Pancreas (tissue), 10 donors: ENCODE measurements around the gene KRTAP4-2. TPM values are rescaled to one million over a fixed set of nuclear protein-coding genes. Genes with fewer than 3 reads are reported as not detected.
"Not testable (repeated sequence)": the region's sequence is repeated elsewhere in the genome, so short reads cannot be mapped to it uniquely, and the experiment has no call there.

Experiments
- ATAC-seq, 4 donors: fragments of 200-7000 bp; cut with Tn5 transposase; one replicate each; pipeline versions ENCODE4 v1.8.0 to v1.9.1; 2020; ENCODE audit warnings: mild to moderate bottlenecking in 4 of 4, moderate library complexity in 4 of 4
- DNase-seq, 6 donors: peaks; one replicate each; pipeline ENCODE4 v3.0.0-alpha.2; 2020
- FAIRE-seq: peaks from 2 replicates; lab custom pipeline; 2012; peaks lifted over from hg19 to GRCh38; lab: Jason Lieb, UNC
- H3K27ac ChIP-seq, 4 donors: fragments of 200-600 bp; sonication (generic); 1 replicate in 3 of 4; 2 replicates in 1 of 4; pipeline versions ENCODE4 v1.5.0 to v1.8.0; 2020
- H3K27me3 ChIP-seq, 4 donors: fragments of 200-600 bp; one replicate each; pipeline ENCODE4 v1.8.0; 2021
- H3K36me3 ChIP-seq, 3 donors: fragments of 200-600 bp; sonication (generic) in 1 of 3; one replicate each; pipeline versions ENCODE4 v1.5.0 to v1.8.0; 2020 to 2021
- H3K4me1 ChIP-seq, 3 donors: fragments of 200-600 bp; one replicate each; pipeline ENCODE4 v1.8.0; 2021
- H3K4me3 ChIP-seq, 4 donors: fragments of 200-600 bp; sonication (generic) in 2 of 4; one replicate each; pipeline versions ENCODE4 v1.5.0 to v1.8.0; 2020 to 2021
- H3K9me3 ChIP-seq, 4 donors: fragments of 200-600 bp; one replicate each; pipeline ENCODE4 v1.8.0; 2021
- WGBS, 2 donors: extraction: QIAGEN DNeasy Blood & Tissue Kit; methylation state at CpG; one replicate each; pipeline ENCODE4 v1.1.7; 2013; 5-methylcytosine and 5-hydroxymethylcytosine counted together
- intact Hi-C, 3 donors: fragments of 100-400 bp; cut with DNase I; formaldehyde crosslinking; loops; one replicate each; pipeline versions ENCODE4 v1.11.1 to v1.14.2; 2022
- polyA plus RNA-seq, 2 donors: library from polyadenylated mRNA; stranded (reverse); fragments of 200-250 nt; gene quantifications; one replicate each; pipeline ENCODE4 v1.2.3, GENCODE V29; 2013
- total RNA-seq, 6 donors: library from RNA; stranded (reverse); fragmentation: NEBNext Ultra II Directional in 4 of 6; extraction: Animal tissue kit (Norgen Biotek cat#: 25700) in 4 of 6; gene quantifications; one replicate each; pipeline versions ENCODE4 v1.2.1 to v1.2.4, GENCODE V29; 2021 to 2023
- TF ChIP-seq, protein P1 (sequence below), 4 donors: fragments of 200-600 bp; sonication (generic) in 3 of 4; IDR thresholded peaks; one replicate each; pipeline versions ENCODE4 v1.5.0 to v1.8.0; 2021; ENCODE audit warnings: antibody characterized with exemption in 4 of 4
- donor health status: healthy with polysubstance abuse.
- donor health status: DM: no; HTN: no; CAD: no; lungs with moderate emphysema.
- donor health status: DM: no; HTN: no; CAD: no.
- donor health status: control.
- donor health status: control.
- donor health status: Bipolar disorder and iron deficiency.
- donor health status: DM: yes; HTN: yes; CAD: no.
- donor health status: DM: no; HTN: no; CAD: no.
- donor health status: DM: no; HTN: no; CAD: no.
- donor health status: DM: yes; HTN: yes; CAD: no.

KRTAP4-2 gene
- total and polyA plus RNA-seq, 8 donors, result not detected

DNA sequence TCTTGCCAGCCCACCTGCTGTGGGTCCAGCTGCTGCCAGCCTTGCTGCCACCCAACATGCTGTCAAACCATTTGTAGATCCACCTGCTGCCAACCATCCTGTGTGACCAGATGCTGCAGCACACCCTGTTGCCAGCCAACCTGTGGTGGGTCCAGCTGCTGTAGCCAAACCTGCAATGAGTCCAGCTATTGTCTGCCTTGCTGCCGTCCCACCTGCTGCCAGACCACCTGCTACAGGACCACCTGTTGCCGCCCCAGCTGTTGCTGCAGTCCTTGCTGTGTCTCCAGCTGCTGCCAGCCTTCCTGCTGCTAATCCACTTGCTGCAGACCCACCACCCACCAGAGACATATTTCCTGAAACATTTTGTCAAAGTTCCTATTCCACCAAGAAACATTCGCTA, 12.3 kb upstream of the KRTAP4-2 start:
- no peak for DNase-seq
- no peaks in the 10 kb centered on the region for H3K9me3 ChIP-seq
- 66 to 67% methylated on average over 3 of the region's 3 CpGs for WGBS, 2 donors
- no peak for ATAC-seq
- TF ChIP-seq, protein P1, sequence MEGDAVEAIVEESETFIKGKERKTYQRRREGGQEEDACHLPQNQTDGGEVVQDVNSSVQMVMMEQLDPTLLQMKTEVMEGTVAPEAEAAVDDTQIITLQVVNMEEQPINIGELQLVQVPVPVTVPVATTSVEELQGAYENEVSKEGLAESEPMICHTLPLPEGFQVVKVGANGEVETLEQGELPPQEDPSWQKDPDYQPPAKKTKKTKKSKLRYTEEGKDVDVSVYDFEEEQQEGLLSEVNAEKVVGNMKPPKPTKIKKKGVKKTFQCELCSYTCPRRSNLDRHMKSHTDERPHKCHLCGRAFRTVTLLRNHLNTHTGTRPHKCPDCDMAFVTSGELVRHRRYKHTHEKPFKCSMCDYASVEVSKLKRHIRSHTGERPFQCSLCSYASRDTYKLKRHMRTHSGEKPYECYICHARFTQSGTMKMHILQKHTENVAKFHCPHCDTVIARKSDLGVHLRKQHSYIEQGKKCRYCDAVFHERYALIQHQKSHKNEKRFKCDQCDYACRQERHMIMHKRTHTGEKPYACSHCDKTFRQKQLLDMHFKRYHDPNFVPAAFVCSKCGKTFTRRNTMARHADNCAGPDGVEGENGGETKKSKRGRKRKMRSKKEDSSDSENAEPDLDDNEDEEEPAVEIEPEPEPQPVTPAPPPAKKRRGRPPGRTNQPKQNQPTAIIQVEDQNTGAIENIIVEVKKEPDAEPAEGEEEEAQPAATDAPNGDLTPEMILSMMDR (IDR thresholded peaks at IDR 0.05), result no peak
- FAIRE-seq, result no peak
- H3K27ac ChIP-seq, result no peak overlapping the region
- intact Hi-C loops, result no loop called here
- H3K4me1 ChIP-seq, result no peaks in the 10 kb centered on the region
- no peaks in the 10 kb centered on the region for H3K36me3 ChIP-seq
- no peak overlapping the region for H3K4me3 ChIP-seq
- H3K27me3 ChIP-seq, result no peaks in the 10 kb centered on the region

DNA sequence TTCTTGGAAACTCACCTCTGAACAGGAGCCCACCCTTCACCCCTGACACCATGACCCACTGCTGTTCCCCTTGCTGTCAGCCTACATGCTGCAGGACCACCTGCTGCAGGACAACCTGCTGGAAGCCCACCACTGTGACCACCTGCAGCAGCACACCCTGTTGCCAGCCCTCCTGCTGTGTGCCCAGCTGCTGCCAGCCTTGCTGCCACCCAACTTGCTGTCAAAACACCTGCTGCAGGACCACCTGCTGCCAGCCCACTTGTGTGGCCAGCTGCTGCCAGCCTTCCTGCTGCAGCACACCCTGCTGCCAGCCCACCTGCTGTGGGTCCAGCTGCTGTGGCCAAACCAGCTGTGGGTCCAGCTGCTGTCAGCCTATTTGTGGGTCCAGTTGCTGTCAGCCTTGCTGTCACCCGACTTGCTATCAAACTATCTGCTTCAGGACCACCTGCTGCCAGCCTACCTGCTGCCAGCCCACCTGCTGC, 11.9 kb upstream of the KRTAP4-2 start, which contains the start of gene KRTAP9-1:
Gene KRTAP9-1 (plus strand): TSS at position 51 of the 482 bp plus-strand sequence. CDS start 0 bp downstream, at position 51.
- H3K4me1 ChIP-seq, H3K27ac ChIP-seq, H3K27me3 ChIP-seq, ATAC-seq, H3K36me3 ChIP-seq, H3K4me3 ChIP-seq, intact Hi-C loops, DNase-seq, H3K9me3 ChIP-seq, FAIRE-seq: not testable (repeated sequence)
- 56 to 64% methylated on average over 1 of the region's 1 CpG for WGBS, 2 donors

DNA sequence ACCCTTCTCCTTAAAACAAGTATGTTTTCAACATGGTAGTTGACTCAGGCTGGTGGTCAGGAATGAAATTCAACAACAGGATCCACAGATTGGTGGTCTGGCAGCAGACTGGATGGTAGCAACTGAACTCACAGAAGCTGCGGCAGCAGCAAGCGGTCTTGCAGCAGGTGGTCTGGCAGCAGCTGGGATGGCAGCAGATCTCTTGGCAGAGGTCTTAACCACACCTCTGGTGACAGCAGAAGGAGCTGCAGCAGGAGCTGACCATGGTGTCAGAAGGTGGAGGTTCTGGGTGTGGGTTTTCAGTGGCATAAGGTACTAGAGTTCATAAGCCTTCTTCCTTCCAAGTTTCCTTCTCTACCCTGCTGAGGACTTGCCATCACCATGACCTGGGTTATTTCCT, 8.9 kb upstream of the KRTAP4-2 start:
- Histone ChIP-seq H3K27ac (no peak overlapping the region), H3K36me3 (no peaks in the 10 kb centered on the region), H3K27me3 (no peaks in the 10 kb centered on the region), H3K9me3 (no peaks in the 10 kb centered on the region), H3K4me1 (no peaks in the 10 kb centered on the region), H3K4me3 (no peak overlapping the region)
- DNase-seq (no peak), FAIRE-seq (no peak), ATAC-seq (no peak)
- 66 to 70% methylated on average over 2 of the region's 2 CpGs for WGBS, 2 donors
- intact Hi-C loops, result no loop called here
- TF ChIP-seq, protein P1 (IDR thresholded peaks at IDR 0.05), result no peak

DNA sequence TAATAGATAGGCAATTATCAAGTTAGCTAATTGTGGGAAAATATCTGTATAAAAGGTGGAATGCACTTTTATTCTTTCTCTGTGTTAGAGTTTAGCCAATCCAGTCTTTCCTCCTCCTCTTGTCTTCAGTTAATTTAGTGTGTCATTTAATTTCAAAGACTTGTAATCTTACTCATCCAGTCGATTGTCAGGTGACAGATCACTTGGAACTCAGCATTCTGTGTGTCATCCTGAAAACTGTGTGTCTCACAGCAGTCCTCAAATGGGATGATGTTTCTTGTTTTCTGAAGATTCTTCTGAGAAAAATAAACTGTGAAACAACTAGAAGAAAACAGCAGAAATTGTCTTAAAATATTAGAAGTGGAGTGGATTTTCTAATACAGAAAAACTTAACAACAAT, 7.0 kb upstream of the KRTAP4-2 start:
- no peaks in the 10 kb centered on the region for H3K36me3 ChIP-seq
- DNase-seq (no peak), FAIRE-seq (no peak), ATAC-seq (no peak)
- no peaks in the 10 kb centered on the region for H3K27me3 ChIP-seq
- H3K9me3 ChIP-seq, result no peaks in the 10 kb centered on the region
- TF ChIP-seq, protein P1 (IDR thresholded peaks at IDR 0.05), result no peak
- WGBS, 2 donors, result 25 to 26% methylated on average over 1 of the region's 1 CpG
- intact Hi-C loops, result no loop called here
- H3K4me3 ChIP-seq, result no peak overlapping the region
- H3K27ac ChIP-seq, result no peak overlapping the region
- H3K4me1 ChIP-seq, result no peaks in the 10 kb centered on the region

DNA sequence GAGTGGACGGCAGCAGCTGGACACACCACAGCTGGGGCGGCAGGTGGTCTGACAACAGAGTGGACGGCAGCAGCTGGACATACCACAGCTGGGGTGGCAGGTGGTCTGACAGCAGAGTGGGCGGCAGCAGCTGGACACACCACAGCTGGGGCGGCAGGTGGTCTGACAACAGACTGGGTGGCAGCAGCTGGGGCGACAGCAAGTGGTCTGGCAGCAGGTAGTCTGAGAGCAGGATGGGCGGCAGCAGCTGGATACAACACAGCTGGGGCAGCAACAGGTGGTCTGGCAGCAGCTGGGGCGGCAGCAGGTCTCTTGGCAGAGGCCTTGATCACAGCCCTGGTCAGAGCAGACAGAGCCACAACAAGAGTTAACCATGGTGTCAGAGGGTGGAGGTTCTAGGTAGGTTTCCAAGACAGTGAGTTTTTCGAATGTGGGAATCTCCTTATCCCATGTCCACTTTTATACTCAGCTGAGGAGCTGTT, 6.5 kb upstream of the KRTAP4-2 start, which contains the start of gene KRTAP4-1:
Gene KRTAP4-1 (minus strand): TSS at position 432 of the 482 bp plus-strand sequence. CDS start 57 bp downstream, at position 375.
- TF ChIP-seq, protein P1 (IDR thresholded peaks at IDR 0.05), result no peak
- no peaks in the 10 kb centered on the region for H3K27me3 ChIP-seq
- intact Hi-C loops, result no loop called here
- no peak within 1 kb of the TSS for H3K4me3 ChIP-seq
- no peaks in the 10 kb centered on the region for H3K9me3 ChIP-seq
- WGBS, 2 donors, result 52 to 54% methylated on average over 7 to 9 of the region's 9 CpGs
- H3K4me1 ChIP-seq, result no peaks in the 10 kb centered on the region
- no peak within 1 kb of the TSS for H3K27ac ChIP-seq
- FAIRE-seq (no peak), ATAC-seq (no peak), DNase-seq (peak in 1 of 6 donors; percentile 29)
- no peaks in the 10 kb centered on the region for H3K36me3 ChIP-seq
